ENCODE measurements around the gene MARVELD1. TPM values are rescaled to one million over a fixed set of nuclear protein-coding genes. Genes with fewer than 3 reads are reported as not detected.

Gene MARVELD1
- total RNA-seq, 1 experiment from 2014 or later, result 53.1 TPM

DNA sequence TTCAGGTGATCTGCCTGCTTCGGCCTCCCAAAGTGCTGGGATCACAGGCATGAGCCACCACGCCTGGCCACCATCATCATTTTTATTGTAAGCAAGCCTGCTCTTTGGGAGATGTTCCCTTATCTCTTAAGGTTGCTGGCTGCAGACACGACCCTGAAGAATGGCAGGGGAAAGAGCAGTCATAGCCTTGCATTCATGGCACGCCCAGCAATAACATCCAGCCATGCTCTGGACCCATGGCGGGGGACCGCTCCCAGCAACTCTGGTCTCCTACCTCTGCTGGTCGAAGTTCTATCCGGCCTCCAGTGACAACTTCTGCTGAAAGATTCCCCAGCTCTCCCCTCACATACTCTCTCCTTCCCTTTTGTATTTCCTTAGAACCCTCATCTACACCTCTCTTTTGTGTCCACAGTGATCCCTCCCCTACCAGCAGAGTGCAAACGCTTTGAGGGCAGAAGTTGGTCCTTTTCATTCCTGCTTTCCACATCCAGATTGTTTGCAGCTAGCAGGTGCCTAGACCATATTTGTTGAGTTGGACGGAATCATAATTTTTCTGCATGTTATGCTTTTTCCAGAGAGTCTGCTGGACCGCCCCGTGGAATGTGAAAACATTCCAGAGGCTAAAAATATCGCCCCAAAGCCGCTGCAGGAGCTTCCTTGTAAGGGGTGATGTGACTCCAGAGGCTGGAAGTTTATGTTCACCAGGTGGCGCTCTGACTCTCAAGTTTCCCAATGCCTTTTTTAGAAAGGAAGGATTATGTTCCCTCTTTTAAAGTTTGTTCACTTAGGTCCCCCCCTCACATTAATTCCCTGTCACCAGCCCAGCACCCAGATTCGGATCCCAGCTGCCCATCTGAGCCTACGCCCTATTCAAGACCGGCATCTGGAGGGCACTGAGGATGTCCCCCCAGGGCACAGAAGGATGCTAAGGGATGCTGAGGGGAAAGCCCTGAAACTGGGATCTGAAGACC, 4.3 kb upstream of the MARVELD1 start:
- H3K36me3 ChIP-seq (ENCODE audit: control insufficient read depth, insufficient read depth, low read length), result no peaks in the 10 kb centered on the region
- ATAC-seq (no peak), DNase-seq (ENCODE audit: low read depth, low spot score) (no peak)
- H3K27me3 ChIP-seq (ENCODE audit: control insufficient read depth, insufficient read depth, low read length), result no peaks in the 10 kb centered on the region
- TF ChIP-seq, protein P1, sequence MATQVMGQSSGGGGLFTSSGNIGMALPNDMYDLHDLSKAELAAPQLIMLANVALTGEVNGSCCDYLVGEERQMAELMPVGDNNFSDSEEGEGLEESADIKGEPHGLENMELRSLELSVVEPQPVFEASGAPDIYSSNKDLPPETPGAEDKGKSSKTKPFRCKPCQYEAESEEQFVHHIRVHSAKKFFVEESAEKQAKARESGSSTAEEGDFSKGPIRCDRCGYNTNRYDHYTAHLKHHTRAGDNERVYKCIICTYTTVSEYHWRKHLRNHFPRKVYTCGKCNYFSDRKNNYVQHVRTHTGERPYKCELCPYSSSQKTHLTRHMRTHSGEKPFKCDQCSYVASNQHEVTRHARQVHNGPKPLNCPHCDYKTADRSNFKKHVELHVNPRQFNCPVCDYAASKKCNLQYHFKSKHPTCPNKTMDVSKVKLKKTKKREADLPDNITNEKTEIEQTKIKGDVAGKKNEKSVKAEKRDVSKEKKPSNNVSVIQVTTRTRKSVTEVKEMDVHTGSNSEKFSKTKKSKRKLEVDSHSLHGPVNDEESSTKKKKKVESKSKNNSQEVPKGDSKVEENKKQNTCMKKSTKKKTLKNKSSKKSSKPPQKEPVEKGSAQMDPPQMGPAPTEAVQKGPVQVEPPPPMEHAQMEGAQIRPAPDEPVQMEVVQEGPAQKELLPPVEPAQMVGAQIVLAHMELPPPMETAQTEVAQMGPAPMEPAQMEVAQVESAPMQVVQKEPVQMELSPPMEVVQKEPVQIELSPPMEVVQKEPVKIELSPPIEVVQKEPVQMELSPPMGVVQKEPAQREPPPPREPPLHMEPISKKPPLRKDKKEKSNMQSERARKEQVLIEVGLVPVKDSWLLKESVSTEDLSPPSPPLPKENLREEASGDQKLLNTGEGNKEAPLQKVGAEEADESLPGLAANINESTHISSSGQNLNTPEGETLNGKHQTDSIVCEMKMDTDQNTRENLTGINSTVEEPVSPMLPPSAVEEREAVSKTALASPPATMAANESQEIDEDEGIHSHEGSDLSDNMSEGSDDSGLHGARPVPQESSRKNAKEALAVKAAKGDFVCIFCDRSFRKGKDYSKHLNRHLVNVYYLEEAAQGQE (IDR thresholded peaks at IDR 0.05; ENCODE audit: insufficient read depth in 1 of 2, low read depth in 2 of 2, low read length in 1 of 2), result no peak
- TF ChIP-seq, protein P2, sequence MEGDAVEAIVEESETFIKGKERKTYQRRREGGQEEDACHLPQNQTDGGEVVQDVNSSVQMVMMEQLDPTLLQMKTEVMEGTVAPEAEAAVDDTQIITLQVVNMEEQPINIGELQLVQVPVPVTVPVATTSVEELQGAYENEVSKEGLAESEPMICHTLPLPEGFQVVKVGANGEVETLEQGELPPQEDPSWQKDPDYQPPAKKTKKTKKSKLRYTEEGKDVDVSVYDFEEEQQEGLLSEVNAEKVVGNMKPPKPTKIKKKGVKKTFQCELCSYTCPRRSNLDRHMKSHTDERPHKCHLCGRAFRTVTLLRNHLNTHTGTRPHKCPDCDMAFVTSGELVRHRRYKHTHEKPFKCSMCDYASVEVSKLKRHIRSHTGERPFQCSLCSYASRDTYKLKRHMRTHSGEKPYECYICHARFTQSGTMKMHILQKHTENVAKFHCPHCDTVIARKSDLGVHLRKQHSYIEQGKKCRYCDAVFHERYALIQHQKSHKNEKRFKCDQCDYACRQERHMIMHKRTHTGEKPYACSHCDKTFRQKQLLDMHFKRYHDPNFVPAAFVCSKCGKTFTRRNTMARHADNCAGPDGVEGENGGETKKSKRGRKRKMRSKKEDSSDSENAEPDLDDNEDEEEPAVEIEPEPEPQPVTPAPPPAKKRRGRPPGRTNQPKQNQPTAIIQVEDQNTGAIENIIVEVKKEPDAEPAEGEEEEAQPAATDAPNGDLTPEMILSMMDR (IDR thresholded peaks at IDR 0.05), result peak; percentile 92
- no peaks in the 10 kb centered on the region for H3K9me3 ChIP-seq (ENCODE audit: control insufficient read depth, insufficient read depth, low read depth, low read length)
- no peak overlapping the region for H3K4me3 ChIP-seq (ENCODE audit: low read depth in 2 of 2, low read length in 2 of 2)
- BruUV-seq (replicated peaks), result no TSS peak
- no peak overlapping the region for H3K27ac ChIP-seq (ENCODE audit: low read length)
- POLR2A ChIA-PET, result no interaction called here
- intact Hi-C loops (cut with micrococcal nuclease; ENCODE audit: unreplicated experiment) (loop anchor here (1.0 kb wide), 1 partner anchor 22 kb away; no protein-coding TSS in a partner anchor), in situ Hi-C loops (cut with HindIII; ENCODE audit: low pct_unique_long_range_greater_than_20kb, low sequenced_read_pairs) (no loop called here)
- 0 out of 2 replicates have a peak, but pooled peaks cover 4% of the 10 kb centered on the region for H3K4me1 ChIP-seq (ENCODE audit: control insufficient read depth, insufficient read depth, low read length)
- CTCF ChIA-PET, result interaction anchor here (0.6 to 1.5 kb wide), 10 partner anchors 15 to 160 kb away, joined by 3 to 7 read pairs (median 3); partner anchors contain the start of genes AVPI1 and ZFYVE27

DNA sequence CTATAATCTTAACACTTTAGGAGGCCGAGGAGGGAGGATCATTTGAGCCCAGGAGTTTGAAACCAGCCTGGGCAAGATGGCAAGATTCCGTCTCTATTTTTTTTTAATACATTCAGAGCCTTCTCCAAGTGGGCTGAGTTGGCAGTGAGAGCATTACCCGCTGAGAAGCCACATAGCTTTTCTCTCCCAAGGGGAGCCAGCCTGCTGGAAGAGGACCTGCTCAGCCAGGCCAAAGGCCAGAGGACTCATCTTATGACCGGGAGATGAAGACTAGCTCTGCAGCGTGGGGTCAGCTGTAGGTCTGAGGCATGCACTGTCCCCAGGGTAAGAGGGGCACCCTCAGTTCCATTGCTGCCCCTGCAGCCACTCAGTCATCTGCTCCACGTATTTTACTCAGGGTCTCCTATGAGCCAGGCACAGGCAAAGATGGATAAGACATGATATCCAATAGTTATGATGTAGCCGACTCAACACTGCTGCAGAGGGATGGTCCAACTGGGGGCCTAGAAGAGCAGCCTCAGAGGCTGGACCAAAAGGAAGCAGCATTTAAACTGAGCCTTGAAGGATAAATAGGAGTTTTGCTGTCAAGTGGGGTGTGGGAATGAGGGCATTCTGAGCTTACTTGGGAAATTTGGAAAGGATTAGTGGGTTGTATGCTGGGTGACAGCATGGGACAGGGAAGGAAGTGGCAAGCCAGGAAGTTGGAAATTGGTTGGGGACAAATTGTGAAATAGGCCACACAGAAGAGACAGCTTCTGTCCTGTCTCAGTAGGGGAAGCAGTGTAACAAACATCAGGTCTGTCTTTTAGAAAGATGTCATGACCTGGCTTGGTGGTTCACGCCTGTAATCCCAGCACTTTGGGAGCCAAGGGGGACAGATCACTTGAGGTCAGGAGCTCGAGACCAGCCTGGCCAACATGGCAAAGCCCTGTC, 1.6 kb upstream of the MARVELD1 start:
- no TSS peak for BruUV-seq (replicated peaks)
- Histone ChIP-seq H3K27me3 (ENCODE audit: control insufficient read depth, insufficient read depth, low read length) (no peaks in the 10 kb centered on the region), H3K27ac (ENCODE audit: low read length) (no peak overlapping the region), H3K9me3 (ENCODE audit: control insufficient read depth, insufficient read depth, low read depth, low read length) (no peaks in the 10 kb centered on the region), H3K4me3 (ENCODE audit: low read depth in 2 of 2, low read length in 2 of 2) (no peak overlapping the region), H3K4me1 (ENCODE audit: control insufficient read depth, insufficient read depth, low read length) (peaks cover 18% of the 10 kb centered on the region), H3K36me3 (ENCODE audit: control insufficient read depth, insufficient read depth, low read length) (no peaks in the 10 kb centered on the region)
- CTCF ChIA-PET, result interaction anchor here (0.7 kb wide), 1 partner anchor 19 kb away, joined by 3 read pairs; no protein-coding TSS in a partner anchor
- POLR2A ChIA-PET, result no interaction called here
- intact Hi-C loops (cut with micrococcal nuclease; ENCODE audit: unreplicated experiment), result no loop called here
- ATAC-seq (no peak), DNase-seq (ENCODE audit: low read depth, low spot score) (no peak)
- in situ Hi-C loops (cut with HindIII; ENCODE audit: low pct_unique_long_range_greater_than_20kb, low sequenced_read_pairs), result no loop called here
- TF ChIP-seq, protein P2 (IDR thresholded peaks at IDR 0.05), result no peak
- TF ChIP-seq TCF7L2 (IDR thresholded peaks at IDR 0.05; ENCODE audit: low read depth, low read length), result no peak
- no peak for TF ChIP-seq SIN3A (IDR thresholded peaks at IDR 0.05; ENCODE audit: borderline replicate concordance, insufficient read depth, low read depth, low read length)
- TF ChIP-seq, protein P1 (IDR thresholded peaks at IDR 0.05; ENCODE audit: insufficient read depth in 1 of 2, low read depth in 2 of 2, low read length in 1 of 2), result no peak
- no peak for TF ChIP-seq POLR2AphosphoS5 (IDR thresholded peaks at IDR 0.05; ENCODE audit: low read depth, low read length)

All from Panc1 (cell line).